GM12874 (cell line): ENCODE data around the gene MYO16.

ENCODE experiments used
- CTCF ChIP-seq: IDR thresholded peaks from 2 replicates; pipeline ENCODE4 v1.5.1; 2011; ENCODE audit warnings: low read depth, mild to moderate bottlenecking, control low read depth, low read length, moderate library complexity; ENCODE audit not compliant: insufficient read depth

The MYO16 gene

GRCh38 chr13:108962654-108963053, 333.2 kb downstream of the MYO16 start:
- TF ChIP-seq CTCF: no peak

GRCh38 chr13:108963276-108963810, 333.9 kb downstream of the MYO16 start:
- TF ChIP-seq CTCF: no peak

- TF ChIP-seq CTCF: no peak
Observed at GRCh38 chr13:108963846-108964600, 334.6 kb downstream of the MYO16 start.

GRCh38 chr13:108964606-108965005, 335.2 kb downstream of the MYO16 start:
- TF ChIP-seq CTCF: no peak

- no peak for TF ChIP-seq CTCF
Observed at GRCh38 chr13:108967371-108967770, 338.0 kb downstream of the MYO16 start.

- no peak for TF ChIP-seq CTCF
Observed at GRCh38 chr13:108968566-108968965, 339.2 kb downstream of the MYO16 start.

GRCh38 chr13:108974686-108975085, 345.3 kb downstream of the MYO16 start:
- TF ChIP-seq CTCF: no peak
